H1 (cell line): ENCODE measurements around the gene SCARB1. TPM values are rescaled to one million over a fixed set of nuclear protein-coding genes. Genes with fewer than 3 reads are reported as not detected.
A peak's percentile ranks its signal among the peaks of the same experiment; 100 is the strongest.

Experiments
- CTCF ChIA-PET: fragments of 300-600 bp; sonication (Branson Sonifier 250); formaldehyde crosslinking; loops from one replicate; lab custom pipeline; 2021; ENCODE audit not compliant: partially characterized antibody; lab: Charles Lee
- POLR2A ChIA-PET: fragments of 300-600 bp; sonication (Branson Sonifier 250); formaldehyde crosslinking; loops from one replicate; lab custom pipeline; 2021; ENCODE audit warnings: inconsistent platforms; ENCODE audit not compliant: partially characterized antibody; lab: Charles Lee
- DNase-seq, 2 experiments: peaks; one replicate each; pipeline versions ENCODE4 v3.0.0 to v3.0.0-alpha.2; 2010 to 2022; ENCODE audit warnings: low spot score in 2 of 2, low read depth in 1 of 2, mixed read lengths in 1 of 2
- FAIRE-seq: peaks from 2 replicates; lab custom pipeline; 2011; peaks lifted over from hg19 to GRCh38; lab: Jason Lieb, UNC
- H2AFZ ChIP-seq: 2 replicates; pipeline ENCODE4 v1.8.1; 2012; ENCODE audit warnings: low read length, inconsistent platforms
- H2AK5ac ChIP-seq: 2 replicates; pipeline ENCODE4 v1.6.1; 2013; ENCODE audit warnings: low read depth, low read length
- H2BK120ac ChIP-seq: replicated peaks from 2 replicates; pipeline ENCODE3; 2013; ENCODE audit warnings: low read depth, low read length, inconsistent platforms
- H2BK12ac ChIP-seq: 2 replicates; pipeline ENCODE4 v1.6.1; 2013; ENCODE audit warnings: low read depth, low read length
- H2BK15ac ChIP-seq: 2 replicates; pipeline ENCODE4 v1.6.1; 2013; ENCODE audit warnings: low read length
- H2BK20ac ChIP-seq: 2 replicates; pipeline ENCODE4 v1.6.1; 2013; ENCODE audit warnings: low read length
- H2BK5ac ChIP-seq: 2 replicates; pipeline ENCODE4 v1.6.1; 2013; ENCODE audit warnings: low read depth, low read length
- H3K14ac ChIP-seq: 2 replicates; pipeline ENCODE4 v1.6.1; 2013; ENCODE audit warnings: inconsistent platforms; ENCODE audit not compliant: insufficient read length
- H3K18ac ChIP-seq: 2 replicates; pipeline ENCODE4 v1.6.1; 2013; ENCODE audit warnings: low read length; ENCODE audit errors: extremely low read depth
- H3K23ac ChIP-seq: 2 replicates; pipeline ENCODE4 v1.6.1; 2013; ENCODE audit warnings: inconsistent platforms; ENCODE audit not compliant: insufficient read length
- H3K23me2 ChIP-seq: 2 replicates; pipeline ENCODE4 v1.6.1; 2013; ENCODE audit warnings: low read depth, low read length
- H3K27ac ChIP-seq: 2 replicates; pipeline ENCODE4 v1.6.1; 2011; ENCODE audit warnings: low read depth, low read length, inconsistent platforms
- H3K27me3 ChIP-seq, 4 experiments: replicated peaks in 1 of 4; 1 replicate in 1 of 4; 2 replicates in 3 of 4; pipeline versions ENCODE4 v1.6.1 to v1.8.1; 2011 to 2013; ENCODE audit warnings: low read length in 3 of 4, mild to moderate bottlenecking in 3 of 4, inconsistent platforms in 2 of 4, mixed read lengths in 2 of 4, moderate library complexity in 1 of 4; ENCODE audit not compliant: control insufficient read depth in 3 of 4, insufficient read depth in 3 of 4; ENCODE audit errors: extremely low read depth in 1 of 4
- H3K36me3 ChIP-seq, 4 experiments: 2 replicates each; pipeline versions ENCODE4 v1.6.1 to v1.8.1; 2011 to 2013; ENCODE audit warnings: mild to moderate bottlenecking in 4 of 4, low read length in 3 of 4, moderate library complexity in 2 of 4, control low read depth in 1 of 4, inconsistent platforms in 1 of 4; ENCODE audit not compliant: insufficient read depth in 4 of 4, control insufficient read depth in 2 of 4
- H3K4ac ChIP-seq: replicated peaks from 2 replicates; pipeline ENCODE3; 2013; ENCODE audit warnings: low read length, low read depth, mixed read lengths, inconsistent platforms; ENCODE audit not compliant: insufficient read length
- H3K4me1 ChIP-seq, 4 experiments: replicated peaks in 1 of 4; 1 replicate in 1 of 4; 2 replicates in 3 of 4; pipeline versions ENCODE4 v1.6.1 to v1.8.1; 2011 to 2013; ENCODE audit warnings: low read length in 3 of 4, inconsistent platforms in 2 of 4, mixed read lengths in 1 of 4; ENCODE audit not compliant: insufficient read depth in 4 of 4, control insufficient read depth in 3 of 4
- H3K4me2 ChIP-seq, 2 experiments: 2 replicates each; pipeline versions ENCODE4 v1.6.1 to v1.8.1; 2011 to 2013; ENCODE audit warnings: low read depth in 2 of 2, low read length in 2 of 2, control low read depth in 1 of 2, inconsistent platforms in 1 of 2, mild to moderate bottlenecking in 1 of 2; ENCODE audit not compliant: insufficient read depth in 1 of 2
- H3K4me3 ChIP-seq, 4 experiments: fragments of 200-600, 300-600 bp in 1 of 4; sonication (generic), shearing (Covaris generic), sonication (Bioruptor Twin) in 1 of 4; 2 replicates each; pipeline versions ENCODE4 v1.5.1 to v1.8.1; 2011 to 2016; ENCODE audit warnings: low read length in 4 of 4, low read depth in 3 of 4, control low read depth in 2 of 4, inconsistent platforms in 2 of 4, mild to moderate bottlenecking in 2 of 4, mixed read lengths in 1 of 4, moderate library complexity in 1 of 4; ENCODE audit not compliant: insufficient read depth in 2 of 4; ENCODE audit errors: extremely low read depth in 1 of 4
- H3K56ac ChIP-seq: replicated peaks from 2 replicates; pipeline ENCODE3; 2013; ENCODE audit warnings: low read depth, mild to moderate bottlenecking, mixed read lengths, low read length, inconsistent platforms; ENCODE audit not compliant: insufficient read length
- H3K79me1 ChIP-seq: 2 replicates; pipeline ENCODE4 v1.6.1; 2013; ENCODE audit warnings: low read depth, low read length, control low read depth
- H3K79me2 ChIP-seq, 2 experiments: 2 replicates each; pipeline versions ENCODE4 v1.6.1 to v1.8.1; 2012 to 2013; ENCODE audit warnings: low read length in 2 of 2, mild to moderate bottlenecking in 2 of 2, inconsistent platforms in 1 of 2; ENCODE audit not compliant: insufficient read depth in 2 of 2, control insufficient read depth in 1 of 2
- H3K9ac ChIP-seq, 4 experiments: replicated peaks in 1 of 4; 1 replicate in 1 of 4; 2 replicates in 3 of 4; pipeline versions ENCODE4 v1.6.1 to v1.8.1; 2011 to 2013; ENCODE audit warnings: low read depth in 3 of 4, low read length in 3 of 4, control low read depth in 2 of 4, mild to moderate bottlenecking in 2 of 4, moderate library complexity in 2 of 4, inconsistent platforms in 1 of 4; ENCODE audit errors: extremely low read depth in 1 of 4
- H3K9me3 ChIP-seq, 2 experiments: 2 replicates each; pipeline versions ENCODE4 v1.6.1 to v1.8.1; 2012 to 2013; ENCODE audit warnings: mild to moderate bottlenecking in 2 of 2, moderate library complexity in 2 of 2, control low read depth in 1 of 2, inconsistent platforms in 1 of 2, low read depth in 1 of 2, low read length in 1 of 2, mixed read lengths in 1 of 2; ENCODE audit not compliant: insufficient read depth in 2 of 2
- H4K20me1 ChIP-seq, 2 experiments: replicated peaks in 1 of 2; 2 replicates each; pipeline versions ENCODE3 to v1.8.1; 2011 to 2013; ENCODE audit warnings: inconsistent platforms in 2 of 2, low read length in 2 of 2, mild to moderate bottlenecking in 1 of 2; ENCODE audit not compliant: insufficient read depth in 2 of 2, control insufficient read depth in 1 of 2
- H4K5ac ChIP-seq: 2 replicates; pipeline ENCODE4 v1.6.1; 2013; ENCODE audit warnings: low read length, low read depth, mixed read lengths, inconsistent platforms; ENCODE audit not compliant: insufficient read length
- H4K8ac ChIP-seq: 2 replicates; pipeline ENCODE4 v1.8.0; 2013; ENCODE audit warnings: mild to moderate bottlenecking, moderate library complexity, low read length, inconsistent platforms; ENCODE audit not compliant: insufficient read depth; ENCODE audit errors: extremely low read depth
- H4K91ac ChIP-seq: replicated peaks from 2 replicates; pipeline ENCODE3; 2013; ENCODE audit warnings: low read length, mixed read lengths, inconsistent platforms; ENCODE audit not compliant: insufficient read length
- BRCA1 ChIP-seq: IDR thresholded peaks from 2 replicates; pipeline ENCODE4 v1.6.1; 2012; ENCODE audit warnings: low read depth, low read length, improper control_type of control experiment
- CREB1 ChIP-seq: IDR thresholded peaks from 2 replicates; pipeline ENCODE4 v1.6.1; 2012; ENCODE audit warnings: inconsistent platforms
- EZH2 ChIP-seq: fragments of 200-600 bp; sonication (generic); IDR thresholded peaks from 2 replicates; pipeline ENCODE4 v1.7.1; 2012; ENCODE audit warnings: low read depth, mild to moderate bottlenecking, moderate library complexity, low read length, inconsistent platforms; ENCODE audit not compliant: severe bottlenecking
- NANOG ChIP-seq: IDR thresholded peaks from 2 replicates; pipeline ENCODE4 v1.6.1; 2011; ENCODE audit warnings: low read length, low read depth, mild to moderate bottlenecking, inconsistent platforms; ENCODE audit not compliant: insufficient read depth, poor library complexity, severe bottlenecking
- WGBS, 2 experiments: shearing (Covaris generic) in 1 of 2; methylation state at CpG; one replicate each; pipeline versions ENCODE4 v1.1.6 to v1.1.7; 2013 to 2015; ENCODE audit warnings: low lambda C conversion rate in 2 of 2, mixed read lengths in 2 of 2, inconsistent platforms in 1 of 2, low coverage in 1 of 2, missing lambda C conversion rate in 1 of 2; ENCODE audit not compliant: insufficient replicate concordance in 2 of 2, insufficient coverage in 1 of 2, insufficient read length in 1 of 2; ENCODE audit errors: extremely low coverage in 1 of 2, missing lambda C conversion rate in 1 of 2; 5-methylcytosine and 5-hydroxymethylcytosine counted together
- polyA plus RNA-seq, 7 experiments: library from polyadenylated mRNA; depleted of rRNA in 3 of 7; stranded (reverse) in 5 of 7; unstranded in 2 of 7; fragments of >200 nt in 5 of 7; fragments of 200-250 nt in 2 of 7; gene quantifications; 1 replicate in 5 of 7; 2 replicates in 1 of 7; 4 replicates in 1 of 7; pipeline versions ENCODE4 v1.2.1 to v1.2.3, GENCODE V29; 2011 to 2013; ENCODE audit warnings: missing spikeins in 2 of 7, mixed read lengths in 2 of 7
- total RNA-seq: library from RNA; stranded (reverse); fragmentation: NEBNext Ultra II Directional; extraction: Animal tissue kit (Norgen Biotek cat#: 25700); gene quantifications from 2 replicates; pipeline ENCODE4 v1.2.1, GENCODE V29; 2021

Gene SCARB1
- total and polyA plus RNA-seq, 2 of the 8 experiments (the other 6 are each of a cell fraction or from before 2014, with no cell fraction given) = 45.3 to 57.1 TPM

DNA sequence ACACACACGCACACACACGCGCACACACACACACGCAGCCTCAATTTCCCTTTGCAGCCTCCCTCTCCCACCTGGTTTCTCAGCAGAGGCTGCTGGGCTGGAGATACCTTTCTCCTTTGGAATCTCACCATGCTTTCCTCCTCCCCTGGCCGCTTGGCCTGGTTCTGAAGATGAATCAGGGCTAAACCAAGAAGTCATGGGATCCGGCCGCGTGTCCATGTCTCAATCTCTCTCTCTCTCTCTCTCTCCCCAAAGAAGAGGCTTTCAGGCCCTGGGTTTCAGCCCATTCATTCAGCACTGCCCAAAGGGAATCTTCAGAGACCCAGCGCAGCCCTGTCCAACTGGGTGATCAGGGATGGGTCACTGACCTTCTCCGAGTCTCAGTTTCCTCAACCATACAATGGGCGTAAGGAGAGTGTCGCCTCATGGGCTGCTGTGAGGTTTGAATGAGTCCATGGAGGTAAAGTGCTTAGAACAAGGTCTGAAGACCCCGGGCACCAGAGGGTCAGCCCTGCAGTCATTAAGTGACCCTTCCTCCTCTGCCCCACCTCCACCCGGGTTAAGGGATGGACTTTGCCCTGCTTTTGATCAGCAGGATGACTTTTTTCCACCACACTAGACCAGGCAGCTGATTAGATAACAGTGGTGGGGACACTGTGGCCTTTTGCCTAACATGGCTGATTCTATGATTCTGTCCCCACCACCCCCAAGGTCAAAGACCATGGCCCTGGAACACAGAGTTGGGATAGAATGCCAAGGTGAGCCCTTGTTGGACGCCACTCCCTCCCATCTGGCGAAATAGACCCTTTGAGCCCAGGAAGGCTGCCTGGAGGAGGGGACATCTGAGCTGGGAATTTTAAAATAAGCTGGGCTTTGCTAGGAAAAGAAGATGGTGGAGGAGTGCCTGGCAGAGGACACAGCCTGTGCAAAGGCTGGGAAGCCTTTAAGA is 42.1 kb downstream of the SCARB1 start:
- H3K14ac ChIP-seq = no peak overlapping the region
- H2BK15ac ChIP-seq = 0 out of 2 replicates have a peak overlapping the region, but pooled peaks have one; percentile 31
- peaks cover 0 to 6% of the 10 kb centered on the region in 2 experiments for H4K20me1 ChIP-seq
- H2BK12ac ChIP-seq = peak overlapping the region; percentile 60; the same call in 1 of the 2 replicates
- H3K56ac ChIP-seq = no peak overlapping the region
- no peak overlapping the region for H2BK20ac ChIP-seq
- peaks cover 0 to 5% of the 10 kb centered on the region in 2 experiments; a peak in 2 of 4 replicates for H3K79me2 ChIP-seq
- no peak overlapping the region for H3K9ac ChIP-seq
- H3K18ac ChIP-seq = no peak overlapping the region; the same call in 1 of the 2 replicates
- H2BK120ac ChIP-seq = no peak overlapping the region
- no peak overlapping the region for H4K91ac ChIP-seq
- H2AK5ac ChIP-seq = peak overlapping the region; percentile 90; the same call in 1 of the 2 replicates
- no peaks in the 10 kb centered on the region for H3K27me3 ChIP-seq
- H3K9me3 ChIP-seq = no peaks in the 10 kb centered on the region
- H3K79me1 ChIP-seq = peaks cover 18% of the 10 kb centered on the region
- WGBS, 2 experiments = 95% methylated on average over 16 of the region's 16 CpGs; no CpG with 5 or more reads in 1 of the 2 experiments
- no peak overlapping the region for H3K4ac ChIP-seq
- no peak for FAIRE-seq
- peaks cover 3 to 14% (median 10%) of the 10 kb centered on the region in 4 experiments for H3K4me1 ChIP-seq
- no peak overlapping the region; the same call in 1 of the 2 replicates for H2BK5ac ChIP-seq
- no peak overlapping the region for H2AFZ ChIP-seq
- no peak overlapping the region for H4K8ac ChIP-seq
- POLR2A ChIA-PET = interaction anchor here (0.5 to 1.7 kb wide), 2 partner anchors 88 to 168 kb away, joined by 3 to 4 read pairs; no protein-coding TSS in a partner anchor
- CTCF ChIA-PET = no interaction called here
- H3K4me2 ChIP-seq = no peak overlapping the region
- no peak overlapping the region for H3K27ac ChIP-seq
- H3K36me3 ChIP-seq = no peaks in the 10 kb centered on the region
- no peak overlapping the region for H3K23ac ChIP-seq
- no peak overlapping the region for H4K5ac ChIP-seq
- H3K23me2 ChIP-seq = no peaks in the 10 kb centered on the region; the same call in 1 of the 2 replicates
- no peak for DNase-seq
- no peak overlapping the region for H3K4me3 ChIP-seq
- TF ChIP-seq EZH2 (no peak), NANOG (no peak), CREB1 (no peak), BRCA1 (no peak)
